Thoracic aorta (tissue), 2 donors: Measurements from ENCODE around the gene RPP40. TPM values are rescaled to one million over a fixed set of nuclear protein-coding genes. Genes with fewer than 3 reads are reported as not detected.

Experiments used
- ATAC-seq: fragments of 150-250 bp; one replicate; pipeline ENCODE4 v1.8.0; 2017; ENCODE audit warnings: low read depth; ENCODE audit not compliant: insufficient number of reproducible peaks, low FRiP score
- DNase-seq: peaks from one replicate; pipeline ENCODE4 v3.0.0-alpha.2; 2020; ENCODE audit warnings: low spot score
- H3K27ac ChIP-seq, 2 donors: fragments of 200-600 bp; sonication (generic); 1 replicate in 1 of 2; 2 replicates in 1 of 2; pipeline ENCODE4 v1.5.1; 2016; ENCODE audit warnings: mild to moderate bottlenecking in 2 of 2, moderate library complexity in 2 of 2
- H3K27me3 ChIP-seq: fragments of 200-600 bp; sonication (generic); replicated peaks from 2 replicates; pipeline ENCODE4 v1.6.0; 2016; ENCODE audit warnings: mild to moderate bottlenecking; ENCODE audit not compliant: insufficient read depth
- H3K36me3 ChIP-seq: fragments of 200-600 bp; sonication (generic); one replicate; pipeline ENCODE4 v1.5.1; 2016
- H3K4me1 ChIP-seq, 2 donors: fragments of 200-600 bp; sonication (generic); 1 replicate in 1 of 2; 2 replicates in 1 of 2; pipeline versions ENCODE4 v1.5.1 to v1.6.0; 2016; ENCODE audit warnings: low read depth in 2 of 2, mild to moderate bottlenecking in 1 of 2; ENCODE audit not compliant: control insufficient read depth in 1 of 2
- H3K4me3 ChIP-seq: fragments of 200-600 bp; sonication (generic); 2 replicates; pipeline ENCODE4 v1.5.1; 2016; ENCODE audit warnings: mild to moderate bottlenecking
- H3K9me3 ChIP-seq: fragments of 200-600 bp; sonication (generic); 2 replicates; pipeline ENCODE4 v1.5.1; 2016
- total RNA-seq, 2 donors: library from RNA; depleted of rRNA; stranded (reverse); fragments of >200 nt; gene quantifications; one replicate each; pipeline versions ENCODE4 v1.1.0 to v1.2.3, GENCODE V29; 2016
- TF ChIP-seq, protein P1 (sequence below): fragments of 200-600 bp; sonication (generic); IDR thresholded peaks from one replicate; pipeline ENCODE4 v1.5.1; 2019; ENCODE audit warnings: antibody characterized with exemption

Gene RPP40
- total RNA-seq, 2 donors from 2014 or later = 2.4 to 11.4 TPM

DNA sequence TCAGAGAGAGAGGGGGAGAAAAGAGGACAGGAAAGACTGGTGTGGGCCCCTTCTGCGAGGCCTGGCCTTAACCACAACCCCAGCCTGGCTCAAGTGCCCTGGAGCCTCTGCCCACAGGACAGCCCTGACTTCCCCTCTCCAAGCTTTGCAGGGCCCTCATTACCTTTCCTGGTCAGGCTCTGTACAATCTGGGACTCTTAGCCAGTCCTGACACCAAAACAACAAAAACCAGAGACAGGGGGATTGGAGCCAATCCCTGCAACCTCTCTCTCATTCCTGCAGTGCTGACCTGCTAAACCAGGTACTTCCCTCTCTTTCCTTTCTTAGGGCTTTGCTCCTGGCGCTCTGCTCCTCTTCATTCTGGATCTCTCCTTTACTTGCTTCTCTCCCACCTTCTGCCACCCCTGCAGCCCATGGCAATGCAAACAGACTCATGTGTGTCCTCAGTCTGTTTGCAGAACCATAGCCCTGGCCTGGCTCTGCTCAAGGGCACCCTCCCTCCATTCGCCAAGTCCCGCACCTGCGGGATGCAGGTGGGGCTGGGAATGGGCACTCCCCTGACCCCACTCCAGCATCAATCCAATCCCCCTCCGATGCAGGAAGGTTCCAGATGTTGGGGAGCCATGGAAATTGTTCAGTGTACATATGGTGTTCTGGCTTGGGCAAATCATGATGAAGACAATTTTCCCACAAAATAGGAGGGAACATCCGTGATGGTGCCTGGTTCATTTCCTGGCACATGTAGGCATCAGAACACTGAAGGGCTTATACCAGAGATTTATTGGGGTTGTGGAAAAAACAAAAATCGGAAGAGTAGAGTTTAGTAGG lies 38.1 kb downstream of the RPP40 start:
- DNase-seq (no peak), ATAC-seq (no peak)
- Histone ChIP-seq H3K4me1 (no peaks in the 10 kb centered on the region), H3K4me3 (no peak overlapping the region), H3K27ac (no peak overlapping the region), H3K27me3 (no peaks in the 10 kb centered on the region), H3K36me3 (no peaks in the 10 kb centered on the region), H3K9me3 (no peaks in the 10 kb centered on the region)
- TF ChIP-seq, protein P1, sequence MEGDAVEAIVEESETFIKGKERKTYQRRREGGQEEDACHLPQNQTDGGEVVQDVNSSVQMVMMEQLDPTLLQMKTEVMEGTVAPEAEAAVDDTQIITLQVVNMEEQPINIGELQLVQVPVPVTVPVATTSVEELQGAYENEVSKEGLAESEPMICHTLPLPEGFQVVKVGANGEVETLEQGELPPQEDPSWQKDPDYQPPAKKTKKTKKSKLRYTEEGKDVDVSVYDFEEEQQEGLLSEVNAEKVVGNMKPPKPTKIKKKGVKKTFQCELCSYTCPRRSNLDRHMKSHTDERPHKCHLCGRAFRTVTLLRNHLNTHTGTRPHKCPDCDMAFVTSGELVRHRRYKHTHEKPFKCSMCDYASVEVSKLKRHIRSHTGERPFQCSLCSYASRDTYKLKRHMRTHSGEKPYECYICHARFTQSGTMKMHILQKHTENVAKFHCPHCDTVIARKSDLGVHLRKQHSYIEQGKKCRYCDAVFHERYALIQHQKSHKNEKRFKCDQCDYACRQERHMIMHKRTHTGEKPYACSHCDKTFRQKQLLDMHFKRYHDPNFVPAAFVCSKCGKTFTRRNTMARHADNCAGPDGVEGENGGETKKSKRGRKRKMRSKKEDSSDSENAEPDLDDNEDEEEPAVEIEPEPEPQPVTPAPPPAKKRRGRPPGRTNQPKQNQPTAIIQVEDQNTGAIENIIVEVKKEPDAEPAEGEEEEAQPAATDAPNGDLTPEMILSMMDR = no peak

DNA sequence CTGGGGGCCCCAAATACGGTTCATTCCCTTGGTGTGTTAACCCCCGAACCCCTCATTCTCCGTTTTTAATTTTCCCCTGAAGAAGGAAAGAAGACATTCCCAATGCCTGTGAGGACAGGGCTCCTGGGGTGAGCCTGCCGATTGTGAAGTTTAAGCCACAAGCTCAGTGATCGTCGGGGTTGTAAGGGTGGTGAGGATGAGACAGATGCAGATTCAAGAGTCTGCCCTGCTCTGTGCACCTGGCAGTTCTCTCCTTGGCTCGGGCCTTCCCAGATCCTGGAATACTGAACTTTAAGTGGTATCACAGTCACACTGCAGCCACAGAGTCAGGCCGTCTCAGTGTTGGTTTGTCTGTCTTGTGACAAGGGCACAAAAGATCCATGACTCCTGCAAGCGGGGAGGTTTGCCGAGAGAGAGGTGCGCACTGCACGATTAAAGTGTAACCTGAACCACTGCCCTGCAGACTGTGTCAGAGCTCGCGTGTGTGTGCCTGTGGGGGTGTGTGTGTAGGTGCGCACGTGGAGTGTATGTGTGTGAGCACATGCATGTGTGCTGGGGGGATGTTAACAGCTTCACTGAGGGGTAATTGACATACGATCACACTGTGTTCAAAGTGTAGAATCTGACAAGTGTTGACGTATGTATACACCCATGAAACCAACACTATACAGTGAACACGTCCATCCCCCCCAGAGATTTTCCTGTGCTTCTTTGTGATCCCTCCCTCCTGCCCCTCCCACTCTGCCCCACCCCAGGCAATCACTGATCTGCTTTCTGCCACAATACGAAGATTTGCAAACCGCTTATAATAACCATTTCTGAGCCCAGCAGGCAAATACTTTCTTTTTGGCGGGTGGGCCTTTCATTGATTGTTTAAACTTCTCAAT lies 38.9 kb downstream of the RPP40 start:
- no peaks in the 10 kb centered on the region for H3K36me3 ChIP-seq
- ATAC-seq = no peak
- no peaks in the 10 kb centered on the region for H3K4me1 ChIP-seq
- no peak overlapping the region for H3K27ac ChIP-seq
- TF ChIP-seq, protein P1 = no peak
- H3K27me3 ChIP-seq = no peaks in the 10 kb centered on the region
- H3K9me3 ChIP-seq = no peaks in the 10 kb centered on the region
- H3K4me3 ChIP-seq = no peak overlapping the region
- no peak for DNase-seq

DNA sequence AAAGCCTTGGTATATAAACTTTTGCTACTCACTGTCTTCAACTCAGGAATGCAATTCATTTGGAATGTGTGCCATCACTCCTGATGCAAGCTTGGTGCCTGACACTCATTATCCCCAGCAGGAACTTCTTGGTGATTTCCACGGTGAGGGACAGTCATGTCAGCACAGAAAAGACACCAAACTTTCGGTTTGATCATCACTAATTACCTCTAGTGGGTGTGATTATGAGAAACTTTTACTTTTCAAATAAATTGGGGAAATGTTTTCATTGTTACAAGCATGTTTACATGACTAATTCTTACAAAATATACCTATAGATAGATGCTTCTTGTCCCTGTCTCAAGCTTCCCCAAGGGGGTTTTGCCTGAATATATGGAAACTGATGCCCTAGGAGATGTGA lies 40.9 kb downstream of the RPP40 start:
- H3K27me3 ChIP-seq = no peaks in the 10 kb centered on the region
- no peak for DNase-seq

DNA sequence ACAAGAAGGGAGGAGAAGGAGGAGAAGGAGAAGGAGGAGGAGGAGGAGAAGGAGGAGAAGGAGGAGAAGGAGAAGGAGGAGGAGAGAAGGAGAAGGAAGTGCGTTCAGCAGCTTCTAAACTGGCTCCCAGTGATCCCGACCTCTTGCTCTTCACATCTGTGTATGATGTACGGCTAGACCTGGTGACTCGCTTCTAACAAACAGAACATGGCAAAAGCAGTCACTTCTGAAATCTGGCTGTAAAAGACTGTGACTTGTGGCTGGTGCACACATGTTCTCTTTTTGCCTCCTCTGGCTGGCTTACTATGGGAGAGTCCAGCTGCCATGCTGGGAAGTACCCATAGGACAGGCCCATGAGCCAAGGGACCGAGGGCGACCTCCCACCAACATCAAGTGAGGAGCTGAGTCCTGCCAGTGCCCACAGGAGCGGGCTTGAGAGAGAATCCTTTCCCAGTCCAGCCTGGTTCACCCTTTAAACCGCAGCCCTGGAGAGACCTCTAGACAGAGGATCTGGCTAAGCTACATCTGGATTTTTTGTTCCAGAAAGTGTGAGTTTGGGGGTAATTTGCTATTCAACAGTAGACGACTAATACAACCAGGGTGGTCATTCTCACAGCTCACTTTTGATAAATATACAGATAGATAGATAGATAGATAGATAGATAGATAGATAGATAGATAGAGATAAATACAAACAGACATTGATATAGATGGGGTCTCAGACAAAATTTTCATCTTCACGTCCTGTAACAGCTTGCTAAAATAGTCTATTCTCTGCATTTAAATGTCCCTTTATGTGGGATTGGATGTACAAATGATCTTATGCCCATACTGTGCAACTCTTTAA lies 42.3 kb downstream of the RPP40 start:
- Histone ChIP-seq H3K4me3 (no peak overlapping the region), H3K27me3 (no peaks in the 10 kb centered on the region), H3K36me3 (no peaks in the 10 kb centered on the region), H3K4me1 (no peaks in the 10 kb centered on the region), H3K27ac (no peak overlapping the region), H3K9me3 (no peaks in the 10 kb centered on the region)
- TF ChIP-seq, protein P1 = no peak
- ATAC-seq = no peak
- DNase-seq = no peak

More for the DNA sequence above, 40.9 kb downstream of the RPP40 start:
- no peaks in the 10 kb centered on the region for H3K9me3 ChIP-seq
- no peak overlapping the region for H3K4me3 ChIP-seq
- no peaks in the 10 kb centered on the region for H3K36me3 ChIP-seq
- ATAC-seq = no peak
- TF ChIP-seq, protein P1 = no peak
- no peak overlapping the region for H3K27ac ChIP-seq
- H3K4me1 ChIP-seq = no peaks in the 10 kb centered on the region
